Measurements from ENCODE around the gene TSHZ1.

DNA sequence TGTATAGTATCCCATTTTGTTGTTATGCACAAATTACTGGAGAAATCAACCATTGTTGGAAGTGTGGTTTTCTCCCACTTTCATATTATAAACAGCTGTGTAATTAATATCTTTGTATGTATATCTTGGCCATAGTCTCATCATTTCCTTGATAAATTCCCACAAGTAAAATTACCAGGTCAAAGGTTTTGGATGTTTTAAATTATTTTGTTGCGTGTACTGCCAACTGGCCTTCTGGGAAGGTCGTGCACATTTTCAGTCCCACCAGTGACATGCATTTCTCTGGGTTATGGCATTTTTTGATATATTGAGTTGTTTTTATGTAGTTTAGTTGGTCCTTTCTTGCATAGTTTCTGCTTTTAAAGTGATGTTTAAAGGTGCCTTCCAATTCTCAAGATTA lies 41.5 kb downstream of the TSHZ1 start:
- TF ChIP-seq, protein P1, sequence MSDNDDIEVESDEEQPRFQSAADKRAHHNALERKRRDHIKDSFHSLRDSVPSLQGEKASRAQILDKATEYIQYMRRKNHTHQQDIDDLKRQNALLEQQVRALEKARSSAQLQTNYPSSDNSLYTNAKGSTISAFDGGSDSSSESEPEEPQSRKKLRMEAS (IDR thresholded peaks at IDR 0.05; ENCODE audit: low read depth, low read length) = no peak
- TF ChIP-seq, protein P2, sequence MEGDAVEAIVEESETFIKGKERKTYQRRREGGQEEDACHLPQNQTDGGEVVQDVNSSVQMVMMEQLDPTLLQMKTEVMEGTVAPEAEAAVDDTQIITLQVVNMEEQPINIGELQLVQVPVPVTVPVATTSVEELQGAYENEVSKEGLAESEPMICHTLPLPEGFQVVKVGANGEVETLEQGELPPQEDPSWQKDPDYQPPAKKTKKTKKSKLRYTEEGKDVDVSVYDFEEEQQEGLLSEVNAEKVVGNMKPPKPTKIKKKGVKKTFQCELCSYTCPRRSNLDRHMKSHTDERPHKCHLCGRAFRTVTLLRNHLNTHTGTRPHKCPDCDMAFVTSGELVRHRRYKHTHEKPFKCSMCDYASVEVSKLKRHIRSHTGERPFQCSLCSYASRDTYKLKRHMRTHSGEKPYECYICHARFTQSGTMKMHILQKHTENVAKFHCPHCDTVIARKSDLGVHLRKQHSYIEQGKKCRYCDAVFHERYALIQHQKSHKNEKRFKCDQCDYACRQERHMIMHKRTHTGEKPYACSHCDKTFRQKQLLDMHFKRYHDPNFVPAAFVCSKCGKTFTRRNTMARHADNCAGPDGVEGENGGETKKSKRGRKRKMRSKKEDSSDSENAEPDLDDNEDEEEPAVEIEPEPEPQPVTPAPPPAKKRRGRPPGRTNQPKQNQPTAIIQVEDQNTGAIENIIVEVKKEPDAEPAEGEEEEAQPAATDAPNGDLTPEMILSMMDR (IDR thresholded peaks at IDR 0.05; ENCODE audit: low read depth, low read length) = no peak
- TF ChIP-seq POLR2A (IDR thresholded peaks at IDR 0.05; ENCODE audit: extremely low read depth, insufficient read length) (no peak), MYC (IDR thresholded peaks at IDR 0.05; ENCODE audit: low read depth, low read length) (no peak)
